Measurements from ENCODE around the gene ATE1.

Gene ATE1

GRCh38 chr10:121774813-121775212, 153.0 kb downstream of the ATE1 start:
- TF ChIP-seq CTCF (IDR thresholded peaks at IDR 0.05; ENCODE audit: low read depth, low read length) = no peak
- no peak for DNase-seq
- Histone ChIP-seq H3K4me3 (ENCODE audit: low read depth, low read length) (no peak overlapping the region), H3K27ac (no peak overlapping the region), H3K36me3 (no peaks in the 10 kb centered on the region; the same call in 1 of the 2 replicates), H3K27me3 (ENCODE audit: insufficient read depth, low read depth, severe bottlenecking) (no peaks in the 10 kb centered on the region), H3K9me3 (ENCODE audit: severe bottlenecking) (no peaks in the 10 kb centered on the region)

GRCh38 chr10:121774404-121774803, 153.4 kb downstream of the ATE1 start:
- H3K27ac ChIP-seq = no peak overlapping the region
- no peaks in the 10 kb centered on the region; the same call in 1 of the 2 replicates for H3K36me3 ChIP-seq
- H3K9me3 ChIP-seq (ENCODE audit: severe bottlenecking) = no peaks in the 10 kb centered on the region
- H3K27me3 ChIP-seq (ENCODE audit: insufficient read depth, low read depth, severe bottlenecking) = no peaks in the 10 kb centered on the region
- TF ChIP-seq CTCF (IDR thresholded peaks at IDR 0.05; ENCODE audit: low read depth, low read length) = no peak
- H3K4me3 ChIP-seq (ENCODE audit: low read depth, low read length) = no peak overlapping the region
- no peak for DNase-seq

GRCh38 chr10:121772884-121773283, 154.9 kb downstream of the ATE1 start:
- Histone ChIP-seq H3K27me3 (ENCODE audit: insufficient read depth, low read depth, severe bottlenecking) (no peaks in the 10 kb centered on the region), H3K9me3 (ENCODE audit: severe bottlenecking) (no peaks in the 10 kb centered on the region), H3K36me3 (no peaks in the 10 kb centered on the region; the same call in 1 of the 2 replicates), H3K27ac (no peak overlapping the region), H3K4me3 (ENCODE audit: low read depth, low read length) (no peak overlapping the region)
- TF ChIP-seq CTCF (IDR thresholded peaks at IDR 0.05; ENCODE audit: low read depth, low read length) = no peak
- no peak for DNase-seq

- H3K27ac ChIP-seq = no peak overlapping the region
- no peak for DNase-seq
- no peaks in the 10 kb centered on the region for H3K9me3 ChIP-seq (ENCODE audit: severe bottlenecking)
- no peak for TF ChIP-seq CTCF (IDR thresholded peaks at IDR 0.05; ENCODE audit: low read depth, low read length)
- H3K27me3 ChIP-seq (ENCODE audit: insufficient read depth, low read depth, severe bottlenecking) = no peaks in the 10 kb centered on the region
- no peak overlapping the region for H3K4me3 ChIP-seq (ENCODE audit: low read depth, low read length)
- no peaks in the 10 kb centered on the region for H3K36me3 ChIP-seq
Measured at GRCh38 chr10:121772406-121772805, 155.4 kb downstream of the ATE1 start.

GRCh38 chr10:121771966-121772365, 155.9 kb downstream of the ATE1 start:
- Histone ChIP-seq H3K27me3 (ENCODE audit: insufficient read depth, low read depth, severe bottlenecking) (no peaks in the 10 kb centered on the region), H3K9me3 (ENCODE audit: severe bottlenecking) (no peaks in the 10 kb centered on the region), H3K4me3 (ENCODE audit: low read depth, low read length) (no peak overlapping the region), H3K27ac (no peak overlapping the region), H3K36me3 (no peaks in the 10 kb centered on the region)
- DNase-seq = no peak
- TF ChIP-seq CTCF (IDR thresholded peaks at IDR 0.05; ENCODE audit: low read depth, low read length) = no peak

- Histone ChIP-seq H3K27ac (no peak overlapping the region), H3K27me3 (ENCODE audit: insufficient read depth, low read depth, severe bottlenecking) (no peaks in the 10 kb centered on the region), H3K9me3 (ENCODE audit: severe bottlenecking) (no peaks in the 10 kb centered on the region), H3K4me3 (ENCODE audit: low read depth, low read length) (no peak overlapping the region), H3K36me3 (no peaks in the 10 kb centered on the region)
- TF ChIP-seq CTCF (IDR thresholded peaks at IDR 0.05; ENCODE audit: low read depth, low read length) = no peak
- DNase-seq = no peak
Measured at GRCh38 chr10:121766426-121766825, 161.4 kb downstream of the ATE1 start.
